ENCODE measurements around the gene OR10P1.

The OR10P1 gene

GRCh38 chr12:55686366-55687010, 49.8 kb downstream of the OR10P1 start:
- DNase-seq: no peak

All from effector CD8-positive, alpha-beta T cell (primary cell).